Endothelial cell (in vitro differentiated cells): ENCODE results near the gene RAB9B. TPM values are rescaled to one million over a fixed set of nuclear protein-coding genes. Genes with fewer than 3 reads are reported as not detected.

Source experiments
- DNase-seq: peaks from one replicate; pipeline ENCODE4 v3.0.0; 2021; ENCODE audit warnings: low spot score
- H3K27ac Mint-ChIP-seq: one replicate; pipeline ENCODE4 v1.8.0; 2021; ENCODE audit warnings: mixed read lengths, inconsistent platforms; ENCODE audit not compliant: unreplicated experiment
- H3K27me3 Mint-ChIP-seq: one replicate; pipeline ENCODE4 v1.8.0; 2021; ENCODE audit warnings: mild to moderate bottlenecking, moderate library complexity, mixed read lengths, inconsistent platforms; ENCODE audit not compliant: unreplicated experiment
- H3K36me3 Mint-ChIP-seq: one replicate; pipeline ENCODE4 v1.8.0; 2021; ENCODE audit warnings: mild to moderate bottlenecking, low read depth, mixed read lengths, inconsistent platforms; ENCODE audit not compliant: unreplicated experiment
- H3K4me1 Mint-ChIP-seq: one replicate; pipeline ENCODE4 v1.8.0; 2021; ENCODE audit warnings: mild to moderate bottlenecking, mixed read lengths, inconsistent platforms; ENCODE audit not compliant: unreplicated experiment
- H3K4me3 Mint-ChIP-seq: one replicate; pipeline ENCODE4 v1.8.0; 2021; ENCODE audit warnings: mild to moderate bottlenecking, mixed read lengths, inconsistent platforms; ENCODE audit not compliant: unreplicated experiment
- H3K9me3 Mint-ChIP-seq: one replicate; pipeline ENCODE4 v1.8.0; 2021; ENCODE audit warnings: mixed read lengths, inconsistent platforms; ENCODE audit not compliant: unreplicated experiment
- total RNA-seq: library from RNA; stranded (reverse); fragmentation: NEBNext Ultra II Directional; extraction: Animal tissue kit (Norgen Biotek cat#: 25700); gene quantifications from one replicate; pipeline ENCODE4 v1.2.1, GENCODE V29; 2021; ENCODE audit not compliant: unreplicated experiment
- TF ChIP-seq, protein P1 (sequence below): fragments of 200-600 bp; sonication (generic); IDR thresholded peaks from one replicate; pipeline ENCODE4 v1.5.0; 2021; ENCODE audit warnings: antibody characterized with exemption; ENCODE audit not compliant: unreplicated experiment

The RAB9B gene
- total RNA-seq, 1 donor from 2014 or later: 2.3 TPM

DNA sequence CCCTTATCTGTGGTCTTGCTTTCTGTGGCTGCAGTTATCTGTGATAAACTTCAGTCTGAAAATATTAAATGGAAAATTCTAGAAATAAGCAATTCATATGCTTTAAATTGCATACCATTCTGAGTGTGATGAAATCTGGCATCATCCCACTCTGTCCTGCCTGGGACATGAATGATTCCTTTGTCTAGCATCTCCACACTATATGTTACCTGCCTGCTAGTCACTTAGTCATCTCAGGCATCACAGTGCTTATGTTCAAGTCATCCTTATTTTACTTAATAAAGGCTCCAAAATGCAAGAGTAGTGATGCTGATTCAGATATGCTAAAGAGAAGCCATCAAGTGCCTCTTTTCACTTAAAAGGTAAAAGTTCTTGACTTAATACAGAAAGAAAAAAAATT lies 14.3 kb upstream of the RAB9B start:
- H3K27ac Mint-ChIP-seq: no peak overlapping the region
- TF ChIP-seq, protein P1, sequence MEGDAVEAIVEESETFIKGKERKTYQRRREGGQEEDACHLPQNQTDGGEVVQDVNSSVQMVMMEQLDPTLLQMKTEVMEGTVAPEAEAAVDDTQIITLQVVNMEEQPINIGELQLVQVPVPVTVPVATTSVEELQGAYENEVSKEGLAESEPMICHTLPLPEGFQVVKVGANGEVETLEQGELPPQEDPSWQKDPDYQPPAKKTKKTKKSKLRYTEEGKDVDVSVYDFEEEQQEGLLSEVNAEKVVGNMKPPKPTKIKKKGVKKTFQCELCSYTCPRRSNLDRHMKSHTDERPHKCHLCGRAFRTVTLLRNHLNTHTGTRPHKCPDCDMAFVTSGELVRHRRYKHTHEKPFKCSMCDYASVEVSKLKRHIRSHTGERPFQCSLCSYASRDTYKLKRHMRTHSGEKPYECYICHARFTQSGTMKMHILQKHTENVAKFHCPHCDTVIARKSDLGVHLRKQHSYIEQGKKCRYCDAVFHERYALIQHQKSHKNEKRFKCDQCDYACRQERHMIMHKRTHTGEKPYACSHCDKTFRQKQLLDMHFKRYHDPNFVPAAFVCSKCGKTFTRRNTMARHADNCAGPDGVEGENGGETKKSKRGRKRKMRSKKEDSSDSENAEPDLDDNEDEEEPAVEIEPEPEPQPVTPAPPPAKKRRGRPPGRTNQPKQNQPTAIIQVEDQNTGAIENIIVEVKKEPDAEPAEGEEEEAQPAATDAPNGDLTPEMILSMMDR: no peak
- H3K36me3 Mint-ChIP-seq: no peaks in the 10 kb centered on the region
- H3K4me3 Mint-ChIP-seq: no peak overlapping the region
- no peaks in the 10 kb centered on the region for H3K27me3 Mint-ChIP-seq
- H3K9me3 Mint-ChIP-seq: no peaks in the 10 kb centered on the region
- H3K4me1 Mint-ChIP-seq: no peaks in the 10 kb centered on the region
- DNase-seq: no peak

DNA sequence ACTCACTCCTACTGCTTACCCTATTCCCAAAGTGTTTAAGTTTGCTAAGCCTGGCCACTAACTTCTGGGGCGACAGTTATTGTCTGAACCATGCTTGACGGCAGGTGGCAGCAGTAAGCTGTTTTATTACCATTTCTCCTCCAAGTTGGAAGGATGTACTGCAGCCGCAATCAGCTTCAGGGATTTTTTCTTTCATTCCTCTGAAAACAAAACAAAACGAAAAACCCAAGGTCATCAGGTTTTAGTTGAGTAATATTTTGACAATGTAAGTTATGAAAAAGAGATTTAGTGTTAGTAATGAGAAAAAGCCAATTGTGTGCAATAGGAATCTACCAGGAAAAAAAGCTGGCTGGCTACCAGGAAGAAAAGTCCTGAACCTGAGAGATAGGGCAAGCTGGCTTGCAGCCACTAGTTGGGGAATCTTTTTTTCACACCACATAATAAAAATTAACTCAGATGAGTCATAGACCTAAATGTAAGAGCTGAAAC lies 13.2 kb upstream of the RAB9B start:
- H3K27me3 Mint-ChIP-seq: no peaks in the 10 kb centered on the region
- H3K27ac Mint-ChIP-seq: no peak overlapping the region
- TF ChIP-seq, protein P1: peak; percentile 38
- H3K4me3 Mint-ChIP-seq: no peak overlapping the region
- no peaks in the 10 kb centered on the region for H3K36me3 Mint-ChIP-seq
- H3K4me1 Mint-ChIP-seq: no peaks in the 10 kb centered on the region
- peak; percentile 55 for DNase-seq
- no peaks in the 10 kb centered on the region for H3K9me3 Mint-ChIP-seq

DNA sequence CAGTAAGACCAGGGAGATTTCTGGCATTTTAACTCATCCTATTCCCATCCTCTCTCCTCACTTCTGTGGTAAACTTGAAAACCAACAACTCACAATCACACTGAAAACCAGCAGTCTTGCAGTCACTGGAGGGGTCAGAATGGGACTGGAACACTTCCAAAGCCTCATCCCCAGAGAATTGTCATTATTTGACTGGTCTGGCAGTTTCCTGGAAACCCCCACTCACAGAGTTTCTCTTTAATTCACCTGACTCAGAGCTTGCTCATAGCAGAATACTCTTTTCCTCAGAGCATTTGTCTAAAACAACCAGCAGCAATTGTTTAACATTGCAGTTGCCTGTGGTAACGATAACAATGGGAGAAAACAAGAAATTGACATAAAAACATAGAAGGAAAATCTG lies 7.3 kb upstream of the RAB9B start:
- Mint-ChIP-seq H3K36me3 (no peaks in the 10 kb centered on the region), H3K4me3 (no peak overlapping the region), H3K27ac (no peak overlapping the region), H3K4me1 (no peaks in the 10 kb centered on the region), H3K27me3 (no peaks in the 10 kb centered on the region), H3K9me3 (no peaks in the 10 kb centered on the region)
- TF ChIP-seq, protein P1: no peak
- DNase-seq: no peak

DNA sequence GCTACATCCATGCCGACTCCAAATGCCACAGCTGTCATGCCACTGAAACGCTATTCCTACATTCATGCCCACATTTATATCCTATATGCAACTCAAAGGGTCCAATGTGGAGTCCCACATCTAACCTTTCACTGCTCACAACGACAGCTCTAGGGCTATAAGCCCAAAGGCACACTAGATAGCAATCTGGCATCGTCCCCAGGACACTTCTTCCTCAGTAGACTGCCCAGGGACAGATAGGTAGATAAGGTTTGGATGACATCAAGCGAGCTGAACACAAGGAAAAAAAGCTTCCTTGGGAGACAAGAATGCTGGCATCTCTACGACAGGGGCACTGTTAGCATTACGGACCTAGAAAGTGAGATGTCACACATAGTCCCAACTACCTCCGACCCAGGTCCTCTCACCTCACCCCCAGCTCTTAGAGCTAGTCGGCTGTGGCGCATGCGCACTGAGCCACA lies 685 bp downstream of the RAB9B start:
- Mint-ChIP-seq H3K4me1 (peaks cover 5% of the 10 kb centered on the region), H3K4me3 (peak overlapping the region; percentile 81), H3K9me3 (no peaks in the 10 kb centered on the region), H3K27ac (no peak overlapping the region), H3K36me3 (peaks cover 4% of the 10 kb centered on the region), H3K27me3 (peaks cover 4% of the 10 kb centered on the region)
- peak; percentile 51 for DNase-seq
- TF ChIP-seq, protein P1: no peak

DNA sequence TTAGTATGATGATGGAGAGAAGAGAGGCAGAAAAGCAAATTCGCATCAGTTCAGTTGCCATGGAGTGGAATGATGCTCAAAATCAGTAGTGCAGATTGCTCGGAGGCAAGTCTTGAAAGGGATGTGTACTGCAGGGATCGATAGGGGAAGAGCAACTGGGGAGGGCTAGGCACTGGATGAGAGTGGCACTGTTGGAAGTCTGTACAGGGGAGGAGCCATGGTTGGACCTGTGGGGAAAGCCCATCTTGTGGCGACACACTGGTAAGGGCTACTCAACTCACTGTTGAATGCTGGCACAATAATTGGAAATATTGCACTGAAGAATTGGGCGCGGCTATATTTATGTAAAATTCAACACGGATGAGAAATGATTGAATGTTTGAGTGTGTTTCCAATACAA lies 1.2 kb downstream of the RAB9B start:
- DNase-seq: no peak
- Mint-ChIP-seq H3K4me3 (peak overlapping the region; percentile 40), H3K27me3 (peaks cover 4% of the 10 kb centered on the region), H3K36me3 (peaks cover 4% of the 10 kb centered on the region), H3K27ac (no peak overlapping the region), H3K9me3 (no peaks in the 10 kb centered on the region), H3K4me1 (peaks cover 5% of the 10 kb centered on the region)
- TF ChIP-seq, protein P1: no peak
